ENCODE measurements around the gene ELP1.
"Not testable (repeated sequence)": the region's sequence is repeated elsewhere in the genome, so short reads cannot be mapped to it uniquely, and the experiment has no call there.

Gene ELP1

GRCh38 chr9:108951578-108951977, 17.7 kb upstream of the ELP1 start:
- H3K4me1 Mint-ChIP-seq: no peaks in the 10 kb centered on the region
- H3K27ac Mint-ChIP-seq: no peak overlapping the region
- DNase-seq (ENCODE audit: low spot score in 2 of 2) (no peak), ATAC-seq (ENCODE audit: low read depth) (no peak)
- H3K9me3 Mint-ChIP-seq: no peaks in the 10 kb centered on the region
- no peaks in the 10 kb centered on the region for H3K27me3 Mint-ChIP-seq
- H3K36me3 Mint-ChIP-seq: no peaks in the 10 kb centered on the region
- H3K4me3 Mint-ChIP-seq: no peak overlapping the region

GRCh38 chr9:108950168-108950567, 16.2 kb upstream of the ELP1 start:
- H3K9me3 Mint-ChIP-seq: no peaks in the 10 kb centered on the region
- no peaks in the 10 kb centered on the region for H3K27me3 Mint-ChIP-seq
- no peaks in the 10 kb centered on the region for H3K4me1 Mint-ChIP-seq
- no peak overlapping the region for H3K4me3 Mint-ChIP-seq
- peaks cover 2% of the 10 kb centered on the region for H3K36me3 Mint-ChIP-seq
- H3K27ac Mint-ChIP-seq: no peak overlapping the region
- DNase-seq (ENCODE audit: low spot score in 2 of 2): no peak
- ATAC-seq (ENCODE audit: low read depth): no peak

DNA sequence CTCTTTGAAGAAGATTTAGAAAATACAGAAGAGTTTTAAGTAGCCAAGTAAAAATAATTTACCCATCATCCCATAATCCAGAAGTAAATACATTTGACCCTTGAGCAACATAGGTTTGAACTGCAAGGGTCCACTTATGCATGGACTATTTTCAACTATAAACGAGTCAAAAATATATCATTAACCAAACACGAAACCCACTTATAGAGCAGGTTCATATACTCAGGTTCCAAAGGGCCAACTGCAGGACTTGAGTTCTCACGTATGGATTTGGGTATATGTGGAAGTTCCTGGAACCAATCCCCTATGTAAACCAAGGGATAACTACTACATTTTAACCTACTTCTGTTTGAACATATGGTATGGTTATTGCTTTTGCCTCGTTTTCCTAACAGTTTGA, 6.1 kb upstream of the ELP1 start:
- Mint-ChIP-seq H3K4me1 (no peaks in the 10 kb centered on the region), H3K4me3 (no peak overlapping the region), H3K36me3 (peaks cover 5% of the 10 kb centered on the region), H3K27ac (no peak overlapping the region), H3K27me3 (no peaks in the 10 kb centered on the region), H3K9me3 (no peaks in the 10 kb centered on the region)
- ATAC-seq (ENCODE audit: low read depth) (no peak), DNase-seq (ENCODE audit: low spot score in 2 of 2) (no peak)

- H3K9me3 Mint-ChIP-seq: no peaks in the 10 kb centered on the region
- peaks cover 5% of the 10 kb centered on the region for H3K36me3 Mint-ChIP-seq
- no peak for DNase-seq (ENCODE audit: low spot score in 2 of 2)
- no peak overlapping the region for H3K4me3 Mint-ChIP-seq
- H3K27me3 Mint-ChIP-seq: no peaks in the 10 kb centered on the region
- no peak overlapping the region for H3K27ac Mint-ChIP-seq
- ATAC-seq (ENCODE audit: low read depth): no peak
- H3K4me1 Mint-ChIP-seq: peaks cover 11% of the 10 kb centered on the region
Observed at GRCh38 chr9:108937561-108938305, 3.8 kb upstream of the ELP1 start.

GRCh38 chr9:108934323-108934893, 484 bp upstream of the ELP1 start, which contains the start of gene ABITRAM:
Gene ABITRAM (plus strand): TSS chr9:108934400. CDS start chr9:108934487, 87 bp downstream.
- H3K4me3 Mint-ChIP-seq: peak within 1 kb of the TSS; percentile 92
- peaks cover 13% of the 10 kb centered on the region for H3K4me1 Mint-ChIP-seq
- ATAC-seq (ENCODE audit: low read depth): peak; percentile 85
- H3K36me3 Mint-ChIP-seq: peaks cover 6% of the 10 kb centered on the region
- DNase-seq (ENCODE audit: low spot score in 2 of 2): peak; percentile 69
- H3K27ac Mint-ChIP-seq: peak within 1 kb of the TSS; percentile 92
- no peaks in the 10 kb centered on the region for H3K9me3 Mint-ChIP-seq
- no peaks in the 10 kb centered on the region for H3K27me3 Mint-ChIP-seq

DNA sequence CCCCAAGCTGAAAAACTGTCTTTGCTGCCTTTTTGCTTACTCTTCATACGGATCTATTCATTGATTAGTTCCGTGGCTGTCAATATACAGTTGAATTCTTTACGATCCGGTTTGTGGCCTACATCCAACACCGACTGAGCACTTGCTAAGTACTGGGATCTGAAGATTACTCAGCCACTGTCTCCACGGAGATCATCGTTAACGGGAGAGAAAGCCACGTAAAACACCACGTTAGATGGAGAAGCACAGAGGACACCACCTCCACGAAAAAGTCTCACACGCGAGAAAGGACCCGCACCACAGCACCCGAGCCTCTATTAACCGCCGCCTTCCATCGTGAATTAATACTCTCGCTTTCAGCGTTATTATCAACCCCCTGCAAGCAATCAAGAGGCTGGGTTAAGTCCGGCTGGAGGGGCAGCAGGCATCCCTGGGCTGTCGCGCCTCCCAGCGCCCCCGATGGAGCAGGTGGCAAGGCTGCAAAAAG, 650 bp downstream of the ELP1 start:
- Mint-ChIP-seq H3K27me3 (no peaks in the 10 kb centered on the region), H3K9me3 (no peaks in the 10 kb centered on the region), H3K36me3 (peaks cover 15% of the 10 kb centered on the region), H3K27ac (peak overlapping the region; percentile 92), H3K4me1 (peaks cover 17% of the 10 kb centered on the region), H3K4me3 (peak overlapping the region; percentile 92)
- DNase-seq (ENCODE audit: low spot score in 2 of 2) (no peak), ATAC-seq (ENCODE audit: low read depth) (no peak)

DNA sequence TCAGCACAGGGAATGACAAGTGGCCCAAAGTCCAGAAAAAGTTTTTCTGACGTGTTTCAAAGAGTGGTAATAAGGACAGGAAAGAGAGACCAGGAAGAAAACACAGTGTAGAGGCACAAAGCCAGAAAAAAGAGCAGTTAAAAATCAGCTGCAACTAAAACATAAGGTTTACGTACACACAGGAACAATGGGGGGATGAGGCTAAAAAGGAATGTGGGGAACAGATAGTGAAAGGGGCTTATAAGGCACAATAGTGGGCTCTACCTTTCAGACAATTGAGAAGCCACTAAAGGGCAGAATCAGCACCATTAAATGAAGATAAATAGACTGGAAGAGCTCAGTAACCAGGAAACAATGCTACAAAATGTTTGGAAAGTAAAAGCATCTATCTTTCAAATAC, 5.5 kb downstream of the ELP1 start:
- no peak for ATAC-seq (ENCODE audit: low read depth)
- H3K9me3 Mint-ChIP-seq: no peaks in the 10 kb centered on the region
- H3K27ac Mint-ChIP-seq: no peak overlapping the region
- peaks cover 50% of the 10 kb centered on the region for H3K36me3 Mint-ChIP-seq
- DNase-seq (ENCODE audit: low spot score in 2 of 2): no peak
- peaks cover 14% of the 10 kb centered on the region for H3K4me1 Mint-ChIP-seq
- no peaks in the 10 kb centered on the region for H3K27me3 Mint-ChIP-seq
- no peak overlapping the region for H3K4me3 Mint-ChIP-seq

DNA sequence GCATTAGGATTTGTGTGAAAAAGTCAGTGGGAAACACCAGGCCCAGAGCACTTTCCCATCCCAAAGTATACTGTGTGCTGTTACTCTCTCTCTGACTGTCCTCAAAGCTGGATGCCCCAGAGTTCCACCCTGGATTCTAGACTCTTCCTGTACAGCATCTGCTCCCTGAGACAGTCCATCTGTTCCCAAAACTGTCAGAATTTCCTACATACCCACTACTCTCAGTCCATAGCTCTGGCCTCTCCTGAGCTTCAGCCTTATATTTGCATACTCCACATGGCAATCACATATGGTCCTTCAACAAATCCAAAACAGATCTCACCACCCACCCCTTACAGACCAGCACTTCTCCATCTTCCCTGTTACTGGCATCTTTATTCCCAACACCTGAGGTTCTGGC, 9.5 kb downstream of the ELP1 start:
- DNase-seq (ENCODE audit: low spot score in 2 of 2) (no peak), ATAC-seq (ENCODE audit: low read depth) (no peak)
- no peak overlapping the region for H3K4me3 Mint-ChIP-seq
- no peaks in the 10 kb centered on the region for H3K27me3 Mint-ChIP-seq
- H3K9me3 Mint-ChIP-seq: no peaks in the 10 kb centered on the region
- H3K4me1 Mint-ChIP-seq: peaks cover 6% of the 10 kb centered on the region
- H3K27ac Mint-ChIP-seq: peak overlapping the region; percentile 14
- H3K36me3 Mint-ChIP-seq: peaks cover 55% of the 10 kb centered on the region

DNA sequence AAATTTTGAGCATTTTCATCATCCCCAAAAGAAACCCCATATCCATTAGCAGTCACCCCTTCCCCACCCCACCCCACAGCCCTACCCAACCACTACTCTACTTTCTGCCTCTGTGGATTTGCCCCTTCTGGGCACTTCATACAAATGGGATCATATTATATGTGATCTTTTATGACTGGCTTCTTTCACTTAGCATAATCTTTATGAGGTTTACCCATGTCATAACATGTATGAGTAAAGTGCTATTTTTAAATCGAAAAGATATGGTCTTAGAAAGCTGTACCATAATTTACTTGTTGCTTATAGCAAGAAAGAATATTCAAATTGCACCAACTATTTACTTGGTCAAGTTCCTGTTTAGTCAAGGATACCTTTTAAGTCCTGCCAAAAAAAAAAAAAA, 12.7 kb downstream of the ELP1 start:
- Mint-ChIP-seq H3K4me3 (no peak overlapping the region), H3K4me1 (no peaks in the 10 kb centered on the region), H3K27ac (no peak overlapping the region), H3K9me3 (no peaks in the 10 kb centered on the region), H3K36me3 (peaks cover 48% of the 10 kb centered on the region), H3K27me3 (no peaks in the 10 kb centered on the region)
- DNase-seq (ENCODE audit: low spot score in 2 of 2) (no peak), ATAC-seq (ENCODE audit: low read depth) (no peak)

GRCh38 chr9:108920401-108920800, 13.5 kb downstream of the ELP1 start:
- H3K9me3 Mint-ChIP-seq; H3K4me3 Mint-ChIP-seq; H3K27ac Mint-ChIP-seq; ATAC-seq (ENCODE audit: low read depth); H3K4me1 Mint-ChIP-seq; DNase-seq (ENCODE audit: low spot score in 2 of 2); H3K27me3 Mint-ChIP-seq: not testable (repeated sequence)
- peaks cover 47% of the 10 kb centered on the region for H3K36me3 Mint-ChIP-seq

GRCh38 chr9:108919517-108919916, 14.4 kb downstream of the ELP1 start:
- ATAC-seq (ENCODE audit: low read depth) (no peak), DNase-seq (ENCODE audit: low spot score in 2 of 2) (no peak)
- Mint-ChIP-seq H3K36me3 (peaks cover 42% of the 10 kb centered on the region), H3K27me3 (no peaks in the 10 kb centered on the region), H3K4me3 (no peak overlapping the region), H3K9me3 (no peaks in the 10 kb centered on the region), H3K4me1 (no peaks in the 10 kb centered on the region), H3K27ac (no peak overlapping the region)

GRCh38 chr9:108913391-108913790, 20.5 kb downstream of the ELP1 start:
- Mint-ChIP-seq H3K4me3 (no peak overlapping the region), H3K27ac (no peak overlapping the region), H3K36me3 (peaks cover 47% of the 10 kb centered on the region)

DNA sequence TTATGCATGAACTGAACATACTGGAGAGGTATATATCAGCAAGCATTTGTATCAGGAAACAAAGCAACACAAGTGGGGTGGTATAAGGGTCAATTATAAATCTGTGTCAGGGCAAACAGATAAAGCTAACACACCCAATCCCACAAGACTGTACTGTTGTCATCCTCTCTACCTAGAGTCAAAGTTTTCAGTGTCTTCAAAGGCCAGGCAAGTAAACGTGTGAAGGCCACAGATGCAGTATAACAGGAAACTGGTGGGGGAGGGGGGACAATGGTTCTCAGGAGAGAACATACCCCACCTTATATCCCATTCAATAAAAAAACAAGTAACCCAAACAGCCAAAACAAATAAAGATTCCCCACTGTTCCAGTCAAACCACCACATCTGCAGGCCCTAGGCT, 22.1 kb downstream of the ELP1 start:
- Mint-ChIP-seq H3K27ac (no peak overlapping the region), H3K4me1 (no peaks in the 10 kb centered on the region), H3K36me3 (peaks cover 52% of the 10 kb centered on the region), H3K27me3 (no peaks in the 10 kb centered on the region), H3K9me3 (no peaks in the 10 kb centered on the region), H3K4me3 (no peak overlapping the region)
- DNase-seq (ENCODE audit: low spot score in 2 of 2) (no peak), ATAC-seq (ENCODE audit: low read depth) (no peak)

More at GRCh38 chr9:108913391-108913790, 20.5 kb downstream of the ELP1 start:
- Mint-ChIP-seq H3K9me3 (no peaks in the 10 kb centered on the region), H3K27me3 (no peaks in the 10 kb centered on the region), H3K4me1 (no peaks in the 10 kb centered on the region)
- DNase-seq (ENCODE audit: low spot score in 2 of 2) (no peak), ATAC-seq (ENCODE audit: low read depth) (no peak)

DNA sequence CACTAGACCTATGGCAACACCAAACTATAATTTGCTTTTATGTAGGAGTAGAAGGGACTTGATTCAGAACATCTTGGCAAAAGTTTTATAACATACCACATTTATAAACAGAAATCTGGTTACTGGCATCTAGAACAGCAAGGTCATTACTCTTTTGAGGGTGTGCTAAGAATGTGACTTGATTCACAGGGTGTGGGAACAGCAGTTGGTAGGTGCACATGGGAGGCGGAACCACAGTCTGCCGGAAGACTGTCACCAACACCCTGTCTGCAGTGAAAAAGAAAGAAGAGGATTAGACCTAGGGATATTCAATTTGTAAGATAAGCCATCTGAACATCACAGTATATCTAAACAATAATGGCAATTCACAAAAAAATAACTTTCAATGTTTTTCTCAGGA, 23.0 kb downstream of the ELP1 start:
- Mint-ChIP-seq H3K9me3 (no peaks in the 10 kb centered on the region), H3K27ac (peak overlapping the region; percentile 13), H3K4me3 (no peak overlapping the region), H3K4me1 (no peaks in the 10 kb centered on the region), H3K36me3 (peaks cover 53% of the 10 kb centered on the region), H3K27me3 (no peaks in the 10 kb centered on the region)
- no peak for ATAC-seq (ENCODE audit: low read depth)
- no peak for DNase-seq (ENCODE audit: low spot score in 2 of 2)

- Mint-ChIP-seq H3K27me3 (no peaks in the 10 kb centered on the region), H3K36me3 (peaks cover 50% of the 10 kb centered on the region), H3K27ac (peak overlapping the region; percentile 13), H3K4me3 (no peak overlapping the region), H3K4me1 (no peaks in the 10 kb centered on the region), H3K9me3 (no peaks in the 10 kb centered on the region)
- ATAC-seq (ENCODE audit: low read depth) (no peak), DNase-seq (ENCODE audit: low spot score in 2 of 2) (no peak)
Observed at GRCh38 chr9:108910402-108910801, 23.5 kb downstream of the ELP1 start.

Measured in memory B cell (primary cell).